ENCODE measurements around the gene FBXL22. TPM values are rescaled to one million over a fixed set of nuclear protein-coding genes. Genes with fewer than 3 reads are reported as not detected.

Gene FBXL22
- total RNA-seq, 1 experiment from 2014 or later, result 0.46 TPM

GRCh38 chr15:63623232-63623969, 26.2 kb downstream of the FBXL22 start (continued):
- no peak for TF ChIP-seq MYBL2 (CRISPR knock-in tag; IDR thresholded peaks at IDR 0.05)

DNA sequence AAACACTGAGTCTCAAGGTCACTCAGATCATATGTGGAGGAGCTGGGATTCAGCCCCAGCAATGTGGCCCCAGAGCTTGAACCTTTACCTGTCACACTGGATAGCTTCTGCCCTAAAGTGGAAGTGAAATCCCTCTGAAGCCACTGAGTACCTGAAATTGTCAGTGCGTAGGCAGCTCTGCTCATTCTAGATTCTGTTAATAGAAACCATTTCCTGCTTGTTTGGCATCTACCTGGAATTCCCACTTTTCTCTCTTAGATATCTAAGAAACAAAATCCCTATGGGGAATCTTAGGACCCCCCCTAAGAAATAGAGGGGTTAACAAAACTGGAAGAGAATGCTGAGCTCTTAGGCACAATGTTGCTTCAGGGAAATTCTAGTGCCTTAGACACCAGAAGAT, 29.8 kb downstream of the FBXL22 start:
- CTCF ChIA-PET, result interaction anchor here (0.7 kb wide), 1 partner anchor 233 kb away, joined by 3 read pairs; no protein-coding TSS in a partner anchor
- H3K4me1 Mint-ChIP-seq, result no peaks in the 10 kb centered on the region
- TF ChIP-seq, protein P1, sequence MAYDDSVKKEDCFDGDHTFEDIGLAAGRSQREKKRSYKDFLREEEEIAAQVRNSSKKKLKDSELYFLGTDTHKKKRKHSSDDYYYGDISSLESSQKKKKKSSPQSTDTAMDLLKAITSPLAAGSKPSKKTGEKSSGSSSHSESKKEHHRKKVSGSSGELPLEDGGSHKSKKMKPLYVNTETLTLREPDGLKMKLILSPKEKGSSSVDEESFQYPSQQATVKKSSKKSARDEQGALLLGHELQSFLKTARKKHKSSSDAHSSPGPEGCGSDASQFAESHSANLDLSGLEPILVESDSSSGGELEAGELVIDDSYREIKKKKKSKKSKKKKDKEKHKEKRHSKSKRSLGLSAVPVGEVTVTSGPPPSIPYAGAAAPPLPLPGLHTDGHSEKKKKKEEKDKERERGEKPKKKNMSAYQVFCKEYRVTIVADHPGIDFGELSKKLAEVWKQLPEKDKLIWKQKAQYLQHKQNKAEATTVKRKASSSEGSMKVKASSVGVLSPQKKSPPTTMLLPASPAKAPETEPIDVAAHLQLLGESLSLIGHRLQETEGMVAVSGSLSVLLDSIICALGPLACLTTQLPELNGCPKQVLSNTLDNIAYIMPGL (CRISPR knock-in tag; IDR thresholded peaks at IDR 0.05), result no peak
- no peak for TF ChIP-seq NR2C2 (CRISPR knock-in tag; IDR thresholded peaks at IDR 0.05)
- TF ChIP-seq, protein P2, sequence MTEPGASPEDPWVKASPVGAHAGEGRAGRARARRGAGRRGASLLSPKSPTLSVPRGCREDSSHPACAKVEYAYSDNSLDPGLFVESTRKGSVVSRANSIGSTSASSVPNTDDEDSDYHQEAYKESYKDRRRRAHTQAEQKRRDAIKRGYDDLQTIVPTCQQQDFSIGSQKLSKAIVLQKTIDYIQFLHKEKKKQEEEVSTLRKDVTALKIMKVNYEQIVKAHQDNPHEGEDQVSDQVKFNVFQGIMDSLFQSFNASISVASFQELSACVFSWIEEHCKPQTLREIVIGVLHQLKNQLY (CRISPR knock-in tag; IDR thresholded peaks at IDR 0.05), result no peak
- no peak overlapping the region for H3K27ac Mint-ChIP-seq
- ATAC-seq (no peak), DNase-seq (ENCODE audit: low spot score) (no peak)
- 0 out of 2 replicates have a peak, but pooled peaks cover 3% of the 10 kb centered on the region for H3K9me3 Mint-ChIP-seq
- H3K4me3 Mint-ChIP-seq, result no peak overlapping the region
- no peaks in the 10 kb centered on the region for H3K27me3 Mint-ChIP-seq (ENCODE audit: low read depth)
- H3K36me3 Mint-ChIP-seq, result peaks cover 36% of the 10 kb centered on the region
- POLR2A ChIA-PET, result no interaction called here

GRCh38 chr15:63628123-63628822, 31.1 kb downstream of the FBXL22 start:
- POLR2A ChIA-PET, result no interaction called here
- H3K4me1 Mint-ChIP-seq, result no peaks in the 10 kb centered on the region
- no peak overlapping the region for H3K4me3 Mint-ChIP-seq
- no peak for DNase-seq (ENCODE audit: low spot score)
- no peak for ATAC-seq
- no peaks in the 10 kb centered on the region for H3K27me3 Mint-ChIP-seq (ENCODE audit: low read depth)
- H3K27ac Mint-ChIP-seq, result no peak overlapping the region
- peaks cover 24% of the 10 kb centered on the region for H3K36me3 Mint-ChIP-seq
- CTCF ChIA-PET, result interaction anchor here (2.2 kb wide), 1 partner anchor 317 kb away, joined by 5 read pairs; no protein-coding TSS in a partner anchor
- TF ChIP-seq USF1 (CRISPR knock-in tag; IDR thresholded peaks at IDR 0.05) (no peak), ATF1 (CRISPR knock-in tag; IDR thresholded peaks at IDR 0.05) (no peak), MYBL2 (CRISPR knock-in tag; IDR thresholded peaks at IDR 0.05) (no peak), FOXP1 (CRISPR knock-in tag; IDR thresholded peaks at IDR 0.05; ENCODE audit: borderline replicate concordance) (no peak), CREM (CRISPR knock-in tag; IDR thresholded peaks at IDR 0.05) (no peak), ZNF512 (CRISPR knock-in tag; IDR thresholded peaks at IDR 0.05; ENCODE audit: borderline replicate concordance) (no peak), SMAD3 (CRISPR knock-in tag; IDR thresholded peaks at IDR 0.05; ENCODE audit: borderline replicate concordance) (no peak)
- TF ChIP-seq, protein P3, sequence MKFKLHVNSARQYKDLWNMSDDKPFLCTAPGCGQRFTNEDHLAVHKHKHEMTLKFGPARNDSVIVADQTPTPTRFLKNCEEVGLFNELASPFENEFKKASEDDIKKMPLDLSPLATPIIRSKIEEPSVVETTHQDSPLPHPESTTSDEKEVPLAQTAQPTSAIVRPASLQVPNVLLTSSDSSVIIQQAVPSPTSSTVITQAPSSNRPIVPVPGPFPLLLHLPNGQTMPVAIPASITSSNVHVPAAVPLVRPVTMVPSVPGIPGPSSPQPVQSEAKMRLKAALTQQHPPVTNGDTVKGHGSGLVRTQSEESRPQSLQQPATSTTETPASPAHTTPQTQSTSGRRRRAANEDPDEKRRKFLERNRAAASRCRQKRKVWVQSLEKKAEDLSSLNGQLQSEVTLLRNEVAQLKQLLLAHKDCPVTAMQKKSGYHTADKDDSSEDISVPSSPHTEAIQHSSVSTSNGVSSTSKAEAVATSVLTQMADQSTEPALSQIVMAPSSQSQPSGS (CRISPR knock-in tag; IDR thresholded peaks at IDR 0.05; ENCODE audit: borderline replicate concordance, low read depth), result no peak
- TF ChIP-seq, protein P4, sequence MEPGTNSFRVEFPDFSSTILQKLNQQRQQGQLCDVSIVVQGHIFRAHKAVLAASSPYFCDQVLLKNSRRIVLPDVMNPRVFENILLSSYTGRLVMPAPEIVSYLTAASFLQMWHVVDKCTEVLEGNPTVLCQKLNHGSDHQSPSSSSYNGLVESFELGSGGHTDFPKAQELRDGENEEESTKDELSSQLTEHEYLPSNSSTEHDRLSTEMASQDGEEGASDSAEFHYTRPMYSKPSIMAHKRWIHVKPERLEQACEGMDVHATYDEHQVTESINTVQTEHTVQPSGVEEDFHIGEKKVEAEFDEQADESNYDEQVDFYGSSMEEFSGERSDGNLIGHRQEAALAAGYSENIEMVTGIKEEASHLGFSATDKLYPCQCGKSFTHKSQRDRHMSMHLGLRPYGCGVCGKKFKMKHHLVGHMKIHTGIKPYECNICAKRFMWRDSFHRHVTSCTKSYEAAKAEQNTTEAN (CRISPR knock-in tag; IDR thresholded peaks at IDR 0.05), result no peak
- TF ChIP-seq, protein P5, sequence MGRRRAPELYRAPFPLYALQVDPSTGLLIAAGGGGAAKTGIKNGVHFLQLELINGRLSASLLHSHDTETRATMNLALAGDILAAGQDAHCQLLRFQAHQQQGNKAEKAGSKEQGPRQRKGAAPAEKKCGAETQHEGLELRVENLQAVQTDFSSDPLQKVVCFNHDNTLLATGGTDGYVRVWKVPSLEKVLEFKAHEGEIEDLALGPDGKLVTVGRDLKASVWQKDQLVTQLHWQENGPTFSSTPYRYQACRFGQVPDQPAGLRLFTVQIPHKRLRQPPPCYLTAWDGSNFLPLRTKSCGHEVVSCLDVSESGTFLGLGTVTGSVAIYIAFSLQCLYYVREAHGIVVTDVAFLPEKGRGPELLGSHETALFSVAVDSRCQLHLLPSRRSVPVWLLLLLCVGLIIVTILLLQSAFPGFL (CRISPR knock-in tag; IDR thresholded peaks at IDR 0.05; ENCODE audit: borderline replicate concordance), result no peak
- 0 out of 2 replicates have a peak, but pooled peaks cover 3% of the 10 kb centered on the region for H3K9me3 Mint-ChIP-seq

All from WTC11 (cell line).